Naive thymus-derived CD4-positive, alpha-beta T cell (primary cell): ENCODE data around the gene PGRMC2. TPM values are rescaled to one million over a fixed set of nuclear protein-coding genes. Genes with fewer than 3 reads are reported as not detected.
A peak's percentile ranks its signal among the peaks of the same experiment; 100 is the strongest.

Source experiments
- ATAC-seq: fragments of 150-1000 bp; cut with Tn5 transposase; 2 replicates; pipeline ENCODE4 v1.10.0; 2021; ENCODE audit warnings: mild to moderate bottlenecking, moderate library complexity
- CTCF ChIA-PET: fragments of 350-600 bp; sonication (Branson Sonifier 250); formaldehyde crosslinking; loops from one replicate; lab custom pipeline; 2021; ENCODE audit warnings: antibody characterized with exemption; lab: Charles Lee
- POLR2A ChIA-PET: fragments of 350-600 bp; sonication (Branson Sonifier 250); formaldehyde crosslinking; loops from one replicate; lab custom pipeline; 2021; ENCODE audit warnings: antibody characterized with exemption, inconsistent platforms; lab: Charles Lee
- DNase-seq, 9 donors: peaks; one replicate each; pipeline versions ENCODE4 v3.0.0 to v3.0.0-alpha.2; 2020 to 2022; ENCODE audit warnings: mixed read lengths in 1 of 9
- H3K27ac ChIP-seq: one replicate; pipeline ENCODE4 v1.7.0; 2013; ENCODE audit warnings: mild to moderate bottlenecking, low read depth, low read length, moderate library complexity
- H3K27me3 ChIP-seq, 2 donors: one replicate each; pipeline ENCODE4 v1.7.0; 2013; ENCODE audit warnings: low read length in 2 of 2, mild to moderate bottlenecking in 2 of 2, moderate library complexity in 2 of 2; ENCODE audit not compliant: control insufficient read depth in 2 of 2, insufficient read depth in 2 of 2
- H3K36me3 ChIP-seq, 3 experiments: 1 replicate in 2 of 3; 2 replicates in 1 of 3; pipeline ENCODE4 v1.7.0; 2013; ENCODE audit warnings: low read length in 3 of 3, mild to moderate bottlenecking in 3 of 3, moderate library complexity in 1 of 3; ENCODE audit not compliant: insufficient read depth in 3 of 3, control insufficient read depth in 2 of 3
- H3K4me1 ChIP-seq, 2 donors: one replicate each; pipeline ENCODE4 v1.7.0; 2013; ENCODE audit warnings: low read length in 2 of 2, mild to moderate bottlenecking in 2 of 2, moderate library complexity in 1 of 2; ENCODE audit not compliant: control insufficient read depth in 2 of 2, insufficient read depth in 2 of 2
- H3K4me3 ChIP-seq: 2 replicates; pipeline ENCODE4 v1.7.0; 2013; ENCODE audit warnings: mild to moderate bottlenecking, low read length
- H3K9me3 ChIP-seq, 3 experiments: 1 replicate in 2 of 3; 2 replicates in 1 of 3; pipeline ENCODE4 v1.7.0; 2013; ENCODE audit warnings: low read length in 3 of 3; ENCODE audit not compliant: control insufficient read depth in 2 of 3
- H3K27ac Mint-ChIP-seq, 9 donors: one replicate each; pipeline ENCODE4 v1.8.0; 2020 to 2022; ENCODE audit warnings: mixed read lengths in 9 of 9, mild to moderate bottlenecking in 8 of 9, moderate library complexity in 5 of 9, inconsistent platforms in 2 of 9
- H3K27me3 Mint-ChIP-seq, 5 donors: one replicate each; pipeline ENCODE4 v1.8.0; 2021 to 2022; ENCODE audit warnings: mixed read lengths in 5 of 5, mild to moderate bottlenecking in 1 of 5
- H3K36me3 Mint-ChIP-seq, 5 donors: one replicate each; pipeline ENCODE4 v1.8.0; 2020 to 2022; ENCODE audit warnings: mixed read lengths in 5 of 5, mild to moderate bottlenecking in 3 of 5, inconsistent platforms in 1 of 5
- H3K4me1 Mint-ChIP-seq, 7 donors: one replicate each; pipeline ENCODE4 v1.8.0; 2020 to 2022; ENCODE audit warnings: mixed read lengths in 7 of 7, mild to moderate bottlenecking in 3 of 7, inconsistent platforms in 1 of 7
- H3K4me3 Mint-ChIP-seq, 10 donors: one replicate each; pipeline ENCODE4 v1.8.0; 2020 to 2022; ENCODE audit warnings: mild to moderate bottlenecking in 10 of 10, mixed read lengths in 10 of 10, moderate library complexity in 6 of 10, inconsistent platforms in 2 of 10
- H3K9me3 Mint-ChIP-seq, 11 donors: one replicate each; pipeline ENCODE4 v1.8.0; 2020 to 2022; ENCODE audit warnings: mixed read lengths in 11 of 11, mild to moderate bottlenecking in 4 of 11, inconsistent platforms in 1 of 11, moderate library complexity in 1 of 11
- intact Hi-C, 2 donors: fragments of 100-400 bp; cut with micrococcal nuclease; formaldehyde crosslinking; loops; one replicate each; pipeline ENCODE4 v1.15.1; 2023
- polyA plus RNA-seq, 2 donors: library from polyadenylated mRNA; unstranded; fragments of 300-500 nt; fragmentation: Illumina TruSeq; gene quantifications; one replicate each; pipeline ENCODE4 v1.2.3, GENCODE V29; 2021
- total RNA-seq, 6 experiments: library from RNA in 5 of 6; stranded (reverse) in 5 of 6; gene quantifications; 1 replicate in 5 of 6; 2 replicates in 1 of 6; pipeline ENCODE4 v1.2.3 and lab custom pipeline; 2021 to 2026

Gene PGRMC2
- total and polyA plus RNA-seq, 7 experiments from 2014 or later: 17.4 to 65.6 (median 42.6) TPM

GRCh38 chr4:128241981-128242380 is 45.6 kb downstream of the PGRMC2 start:
- Histone ChIP-seq H3K4me1 (no peaks in the 10 kb centered on the region), H3K36me3 (no peaks in the 10 kb centered on the region), H3K9me3 (no peaks in the 10 kb centered on the region), H3K4me3 (no peak overlapping the region), H3K27ac (no peak overlapping the region), H3K27me3 (no peaks in the 10 kb centered on the region)
- Mint-ChIP-seq H3K9me3 (peaks cover 0 to 9% (median 0%) of the 10 kb centered on the region in 11 donors), H3K4me1 (no peaks in the 10 kb centered on the region), H3K27ac (peak overlapping the region in 1 of 9 donors; percentile 60), H3K4me3 (no peak overlapping the region), H3K27me3 (peaks cover 0 to 26% (median 19%) of the 10 kb centered on the region in 5 donors), H3K36me3 (peaks cover 0 to 4% (median 0%) of the 10 kb centered on the region in 5 donors)
- DNase-seq: no peak
- intact Hi-C loops: no loop called here
- POLR2A ChIA-PET: no interaction called here
- CTCF ChIA-PET: no interaction called here
- no peak for ATAC-seq

- intact Hi-C loops: no loop called here
- no peaks in the 10 kb centered on the region for H3K4me1 ChIP-seq
- H3K36me3 Mint-ChIP-seq: peaks cover 0 to 4% (median 0%) of the 10 kb centered on the region in 5 donors
- H3K27me3 Mint-ChIP-seq: peaks cover 0 to 26% (median 19%) of the 10 kb centered on the region in 5 donors
- ATAC-seq: no peak
- H3K27ac ChIP-seq: no peak overlapping the region
- H3K27ac Mint-ChIP-seq: no peak overlapping the region
- H3K4me1 Mint-ChIP-seq: no peaks in the 10 kb centered on the region
- H3K4me3 Mint-ChIP-seq: no peak overlapping the region
- DNase-seq: no peak
- H3K9me3 Mint-ChIP-seq: peaks cover 0 to 5% (median 0%) of the 10 kb centered on the region in 11 donors
- no peaks in the 10 kb centered on the region for H3K27me3 ChIP-seq
- ChIA-PET CTCF (no interaction called here), POLR2A (no interaction called here)
- H3K36me3 ChIP-seq: no peaks in the 10 kb centered on the region
- no peak overlapping the region for H3K4me3 ChIP-seq
- H3K9me3 ChIP-seq: no peaks in the 10 kb centered on the region
Measured at GRCh38 chr4:128241425-128241913, 46.1 kb downstream of the PGRMC2 start.

DNA sequence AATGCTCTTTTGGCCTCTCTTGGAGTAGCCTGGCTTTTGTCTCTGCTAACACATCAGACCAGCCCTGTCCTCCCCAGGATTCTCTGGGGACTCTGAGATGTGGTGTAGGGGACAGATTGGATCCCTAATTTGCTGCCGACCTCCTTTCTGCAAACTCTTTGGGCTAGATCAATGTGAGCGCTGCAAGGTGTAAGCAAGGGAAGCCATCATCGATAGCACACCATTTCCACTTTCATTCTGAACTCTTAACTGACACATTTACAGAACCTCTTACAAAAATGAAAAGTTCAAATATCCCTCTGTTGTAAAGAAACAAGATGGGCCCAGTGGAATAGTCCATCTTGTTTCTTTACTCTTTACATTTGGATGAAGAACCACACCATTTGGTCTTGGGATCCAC is 46.6 kb downstream of the PGRMC2 start:
- Histone ChIP-seq H3K4me3 (no peak overlapping the region), H3K27me3 (no peaks in the 10 kb centered on the region), H3K4me1 (no peaks in the 10 kb centered on the region), H3K27ac (no peak overlapping the region), H3K9me3 (no peaks in the 10 kb centered on the region), H3K36me3 (no peaks in the 10 kb centered on the region)
- Mint-ChIP-seq H3K4me3 (no peak overlapping the region), H3K9me3 (peaks cover 0 to 5% (median 0%) of the 10 kb centered on the region in 11 donors), H3K4me1 (no peaks in the 10 kb centered on the region), H3K27ac (no peak overlapping the region), H3K27me3 (peaks cover 0 to 26% (median 19%) of the 10 kb centered on the region in 5 donors), H3K36me3 (peaks cover 0 to 4% (median 0%) of the 10 kb centered on the region in 5 donors)
- DNase-seq: no peak
- ChIA-PET CTCF (no interaction called here), POLR2A (no interaction called here)
- intact Hi-C loops: no loop called here
- ATAC-seq: no peak

DNA sequence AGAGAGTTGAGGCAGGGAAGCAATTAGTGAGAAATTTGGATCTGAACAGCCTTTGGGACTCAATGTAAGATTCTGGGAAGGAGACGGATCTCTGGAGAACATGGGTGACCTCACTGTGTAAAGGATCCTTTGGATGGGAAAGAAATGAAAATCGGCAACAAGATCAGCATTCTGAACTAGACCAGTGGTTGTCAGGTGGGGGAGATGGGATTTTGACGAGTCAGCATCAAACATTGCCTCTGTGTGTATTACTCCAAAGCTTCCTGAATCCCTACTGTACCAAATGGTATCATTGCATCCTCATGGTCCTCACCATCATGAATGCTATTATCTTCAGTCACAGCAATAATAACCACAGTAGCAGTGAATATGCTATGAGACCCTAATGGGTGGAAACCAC is 52.8 kb downstream of the PGRMC2 start:
- H3K36me3 Mint-ChIP-seq: no peaks in the 10 kb centered on the region
- H3K4me3 ChIP-seq: no peak overlapping the region
- no peak overlapping the region for H3K4me3 Mint-ChIP-seq
- no peak overlapping the region for H3K27ac Mint-ChIP-seq
- H3K9me3 Mint-ChIP-seq: peaks cover 0 to 4% (median 0%) of the 10 kb centered on the region in 11 donors
- H3K4me1 Mint-ChIP-seq: no peaks in the 10 kb centered on the region
- ATAC-seq (no peak), DNase-seq (no peak)
- H3K27me3 ChIP-seq: no peaks in the 10 kb centered on the region
- no peaks in the 10 kb centered on the region for H3K4me1 ChIP-seq
- ChIA-PET POLR2A (no interaction called here), CTCF (no interaction called here)
- H3K36me3 ChIP-seq: no peaks in the 10 kb centered on the region
- H3K27me3 Mint-ChIP-seq: peaks cover 0 to 9% (median 0%) of the 10 kb centered on the region in 5 donors
- no peak overlapping the region for H3K27ac ChIP-seq
- intact Hi-C loops: no loop called here
- no peaks in the 10 kb centered on the region for H3K9me3 ChIP-seq

GRCh38 chr4:128232719-128233118 is 54.9 kb downstream of the PGRMC2 start:
- no peak for DNase-seq
- Histone ChIP-seq H3K36me3 (no peaks in the 10 kb centered on the region), H3K9me3 (no peaks in the 10 kb centered on the region), H3K4me1 (no peaks in the 10 kb centered on the region), H3K27ac (no peak overlapping the region), H3K4me3 (no peak overlapping the region), H3K27me3 (no peaks in the 10 kb centered on the region)
- intact Hi-C loops: no loop called here
- Mint-ChIP-seq H3K4me1 (no peaks in the 10 kb centered on the region), H3K27ac (no peak overlapping the region), H3K9me3 (peaks cover 0 to 4% (median 0%) of the 10 kb centered on the region in 11 donors), H3K36me3 (no peaks in the 10 kb centered on the region), H3K4me3 (no peak overlapping the region), H3K27me3 (peaks cover 0 to 13% (median 0%) of the 10 kb centered on the region in 5 donors)
- POLR2A ChIA-PET: no interaction called here
- CTCF ChIA-PET: no interaction called here
- no peak for ATAC-seq

GRCh38 chr4:128228845-128229795 is 58.5 kb downstream of the PGRMC2 start:
- H3K27me3 Mint-ChIP-seq: peaks cover 0 to 11% (median 9%) of the 10 kb centered on the region in 5 donors
- no peaks in the 10 kb centered on the region for H3K27me3 ChIP-seq
- no peak overlapping the region for H3K27ac Mint-ChIP-seq
- H3K27ac ChIP-seq: no peak overlapping the region
- H3K4me1 Mint-ChIP-seq: no peaks in the 10 kb centered on the region
- no peaks in the 10 kb centered on the region for H3K36me3 ChIP-seq
- intact Hi-C loops: no loop called here
- no peak for ATAC-seq
- no peak for DNase-seq
- H3K9me3 Mint-ChIP-seq: no peaks in the 10 kb centered on the region
- no peak overlapping the region for H3K4me3 ChIP-seq
- ChIA-PET CTCF (no interaction called here), POLR2A (no interaction called here)
- H3K4me1 ChIP-seq: no peaks in the 10 kb centered on the region
- H3K4me3 Mint-ChIP-seq: no peak overlapping the region
- no peaks in the 10 kb centered on the region for H3K9me3 ChIP-seq
- no peaks in the 10 kb centered on the region for H3K36me3 Mint-ChIP-seq
